H1 (cell line): ENCODE data around the gene GRID1. TPM values are rescaled to one million over a fixed set of nuclear protein-coding genes. Genes with fewer than 3 reads are reported as not detected.

Source experiments
- NRF1 ChIP-seq: IDR thresholded peaks from 2 replicates; pipeline ENCODE4 v1.6.1; 2011; ENCODE audit warnings: mild to moderate bottlenecking, low read depth, low read length, improper control_type of control experiment
- polyA plus RNA-seq, 7 experiments: library from polyadenylated mRNA; depleted of rRNA in 3 of 7; stranded (reverse) in 5 of 7; unstranded in 2 of 7; fragments of >200 nt in 5 of 7; fragments of 200-250 nt in 2 of 7; gene quantifications; 1 replicate in 5 of 7; 2 replicates in 1 of 7; 4 replicates in 1 of 7; pipeline versions ENCODE4 v1.2.1 to v1.2.3, GENCODE V29; 2011 to 2013; ENCODE audit warnings: missing spikeins in 2 of 7, mixed read lengths in 2 of 7
- total RNA-seq: library from RNA; stranded (reverse); fragmentation: NEBNext Ultra II Directional; extraction: Animal tissue kit (Norgen Biotek cat#: 25700); gene quantifications from 2 replicates; pipeline ENCODE4 v1.2.1, GENCODE V29; 2021

GRID1 gene
- total and polyA plus RNA-seq, 2 of the 8 experiments (the other 6 are each of a cell fraction or from before 2014, with no cell fraction given): 0.22 to 0.30 TPM

DNA sequence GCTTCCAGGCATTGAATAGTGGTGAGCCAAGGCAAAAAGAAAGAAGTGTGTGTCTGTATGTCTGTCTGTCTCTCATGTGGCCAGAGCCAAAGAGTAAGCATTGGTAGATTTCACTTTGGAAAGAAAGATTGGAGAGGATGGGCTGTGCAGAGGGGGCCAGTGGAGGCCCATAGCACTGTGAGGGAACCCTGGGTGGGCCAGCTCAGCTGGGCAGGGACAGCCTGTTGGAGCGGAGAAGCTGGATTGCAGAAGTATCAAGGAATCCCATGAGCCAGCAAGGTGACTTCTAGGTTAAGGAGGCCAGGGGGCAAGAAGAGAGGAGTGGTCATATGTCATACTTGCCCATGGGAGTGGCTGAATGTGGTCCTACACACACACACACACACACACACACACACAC, 1.5 kb upstream of the GRID1 start (continued):
- TF ChIP-seq NRF1: no peak
